ENCODE results near the gene RUNDC3A. TPM values are rescaled to one million over a fixed set of nuclear protein-coding genes. Genes with fewer than 3 reads are reported as not detected.

RUNDC3A gene
- total and polyA plus RNA-seq, 2 of the 13 experiments (the other 11 are each of a cell fraction or from before 2014, with no cell fraction given) = 0.25 TPM; not detected in 1

DNA sequence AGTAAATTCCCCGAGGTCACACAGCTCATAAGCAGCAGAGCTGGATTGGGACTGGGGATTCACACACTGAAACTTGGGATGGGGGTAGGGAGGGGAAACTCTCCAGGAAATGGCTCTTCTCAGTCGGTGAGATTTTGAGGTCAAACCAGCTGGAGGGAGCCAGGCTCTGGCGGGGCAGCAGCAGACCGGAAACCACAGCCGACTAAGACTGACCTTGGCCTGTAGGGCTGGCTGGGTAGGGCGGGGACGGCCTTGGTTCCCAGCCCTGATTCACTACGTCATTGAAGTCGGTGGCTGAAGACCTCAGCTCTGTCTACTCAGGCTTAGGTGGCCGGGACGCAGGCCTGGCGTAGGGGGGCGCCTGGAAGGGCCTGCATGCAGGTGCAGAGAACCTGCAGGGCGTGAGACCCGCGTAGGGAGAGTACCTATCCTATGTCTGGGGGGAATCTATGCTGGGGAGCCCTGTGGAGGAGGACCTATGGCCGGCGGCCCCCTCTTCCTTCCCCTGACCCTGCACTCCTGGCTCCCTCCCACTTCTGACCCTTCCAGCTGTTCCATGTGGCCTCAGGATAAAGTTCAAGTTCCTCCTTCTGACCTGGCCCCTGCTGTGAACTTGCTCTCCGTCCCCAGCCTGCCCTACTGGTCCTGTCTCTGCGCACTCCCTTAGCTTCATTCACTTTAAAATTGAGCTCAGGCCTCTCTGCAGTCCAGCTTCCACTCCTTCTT, 28.6 kb upstream of the RUNDC3A start (continued):
- TF ChIP-seq, protein P1, sequence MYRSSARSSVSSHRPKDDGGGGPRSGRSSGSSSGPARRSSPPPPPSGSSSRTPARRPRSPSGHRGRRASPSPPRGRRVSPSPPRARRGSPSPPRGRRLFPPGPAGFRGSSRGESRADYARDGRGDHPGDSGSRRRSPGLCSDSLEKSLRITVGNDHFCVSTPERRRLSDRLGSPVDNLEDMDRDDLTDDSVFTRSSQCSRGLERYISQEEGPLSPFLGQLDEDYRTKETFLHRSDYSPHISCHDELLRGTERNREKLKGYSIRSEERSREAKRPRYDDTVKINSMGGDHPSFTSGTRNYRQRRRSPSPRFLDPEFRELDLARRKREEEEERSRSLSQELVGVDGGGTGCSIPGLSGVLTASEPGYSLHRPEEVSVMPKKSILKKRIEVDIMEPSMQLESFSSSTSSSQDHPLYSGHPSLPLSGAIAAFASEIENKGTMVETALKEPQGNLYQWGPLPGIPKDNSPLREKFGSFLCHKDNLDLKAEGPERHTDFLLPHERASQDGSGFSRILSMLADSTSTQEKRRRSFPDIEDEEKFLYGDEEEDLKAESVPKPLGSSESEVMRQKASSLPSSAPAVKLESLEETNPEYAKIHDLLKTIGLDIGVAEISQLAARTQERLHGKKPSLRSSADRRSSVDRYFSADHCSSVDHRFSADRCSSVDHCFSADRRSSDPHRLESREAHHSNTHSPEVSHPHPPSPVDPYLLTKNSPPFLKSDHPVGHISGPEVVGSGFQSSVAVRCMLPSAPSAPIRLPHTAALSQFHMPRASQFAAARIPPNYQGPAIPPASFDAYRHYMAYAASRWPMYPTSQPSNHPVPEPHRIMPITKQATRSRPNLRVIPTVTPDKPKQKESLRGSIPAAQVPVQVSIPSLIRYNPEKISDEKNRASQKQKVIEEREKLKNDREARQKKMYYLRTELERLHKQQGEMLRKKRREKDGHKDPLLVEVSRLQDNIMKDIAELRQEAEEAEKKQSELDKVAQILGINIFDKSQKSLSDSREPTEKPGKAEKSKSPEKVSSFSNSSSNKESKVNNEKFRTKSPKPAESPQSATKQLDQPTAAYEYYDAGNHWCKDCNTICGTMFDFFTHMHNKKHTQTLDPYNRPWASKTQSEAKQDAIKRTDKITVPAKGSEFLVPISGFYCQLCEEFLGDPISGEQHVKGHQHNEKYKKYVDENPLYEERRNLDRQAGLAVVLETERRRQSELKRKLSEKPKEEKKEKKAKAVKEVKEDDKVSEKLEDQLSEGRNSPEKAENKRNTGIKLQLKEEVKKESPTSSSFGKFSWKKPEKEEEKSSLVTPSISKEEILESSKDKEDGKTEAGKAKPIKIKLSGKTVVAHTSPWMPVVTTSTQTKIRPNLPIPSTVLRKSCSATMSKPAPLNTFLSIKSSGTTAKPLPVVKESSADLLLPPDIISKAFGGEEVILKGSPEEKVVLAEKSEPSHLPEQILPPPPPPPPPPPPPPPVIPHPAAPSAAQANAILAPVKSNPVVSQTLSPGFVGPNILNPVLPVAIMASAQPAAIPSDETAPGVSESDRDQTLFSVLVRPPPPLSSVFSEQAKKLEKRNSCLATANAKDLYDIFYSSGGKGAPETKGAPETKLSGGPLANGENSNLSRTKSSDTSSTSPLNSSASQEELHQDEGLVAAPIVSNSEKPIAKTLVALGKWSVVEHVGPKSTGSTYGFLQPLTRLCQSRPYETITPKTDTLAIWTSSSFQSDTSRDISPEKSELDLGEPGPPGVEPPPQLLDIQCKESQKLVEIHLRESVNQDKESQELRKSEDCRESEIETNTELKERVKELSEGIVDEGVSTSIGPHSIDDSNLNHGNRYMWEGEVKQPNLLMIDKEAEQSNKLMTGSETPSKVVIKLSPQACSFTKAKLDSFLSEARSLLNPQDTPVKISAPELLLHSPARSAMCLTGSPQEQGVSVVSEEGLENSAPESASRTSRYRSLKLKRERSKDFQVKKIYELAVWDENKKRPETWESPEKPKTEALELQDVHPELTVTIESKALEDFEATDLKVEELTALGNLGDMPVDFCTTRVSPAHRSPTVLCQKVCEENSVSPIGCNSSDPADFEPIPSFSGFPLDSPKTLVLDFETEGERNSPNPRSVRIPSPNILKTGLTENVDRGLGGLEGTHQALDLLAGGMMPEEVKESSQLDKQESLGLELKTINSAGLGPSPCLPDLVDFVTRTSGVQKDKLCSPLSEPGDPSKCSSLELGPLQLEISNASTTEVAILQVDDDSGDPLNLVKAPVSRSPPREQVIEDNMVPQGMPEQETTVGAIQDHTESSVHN (CRISPR knock-in tag; IDR thresholded peaks at IDR 0.05) = 0 out of 2 replicates have a peak, but pooled peaks have one; percentile 44
- TF ChIP-seq SP140L (CRISPR knock-in tag; IDR thresholded peaks at IDR 0.05; ENCODE audit: borderline replicate concordance) (peak; percentile 61; the same call in 1 of the 2 replicates), TBX2 (CRISPR knock-in tag; IDR thresholded peaks at IDR 0.05; ENCODE audit: borderline replicate concordance) (peak; percentile 18; the same call in 1 of the 2 replicates), SP5 (CRISPR knock-in tag; IDR thresholded peaks at IDR 0.05; ENCODE audit: borderline replicate concordance, low read depth) (peak; percentile 91), ZNF30 (CRISPR knock-in tag; IDR thresholded peaks at IDR 0.05) (no peak), ZNF350 (CRISPR knock-in tag; IDR thresholded peaks at IDR 0.05; ENCODE audit: borderline replicate concordance, low read depth) (no peak; the same call in 1 of the 2 replicates), TAF15 (IDR thresholded peaks at IDR 0.05; ENCODE audit: low read depth, low read length, poor library complexity, severe bottlenecking) (no peak), CREB1 (IDR thresholded peaks at IDR 0.05) (peak; percentile 79), CREB1 (CRISPR knock-in tag; IDR thresholded peaks at IDR 0.05) (peak; percentile 38; the same call in 1 of the 2 replicates), ZNF44 (CRISPR knock-in tag; IDR thresholded peaks at IDR 0.05) (no peak), ZNF816 (CRISPR knock-in tag; IDR thresholded peaks at IDR 0.05; ENCODE audit: borderline replicate concordance) (no peak), ZNF614 (CRISPR knock-in tag; IDR thresholded peaks at IDR 0.05; ENCODE audit: borderline replicate concordance) (peak; percentile 65; the same call in 1 of the 2 replicates)
- TF ChIP-seq, protein P2, sequence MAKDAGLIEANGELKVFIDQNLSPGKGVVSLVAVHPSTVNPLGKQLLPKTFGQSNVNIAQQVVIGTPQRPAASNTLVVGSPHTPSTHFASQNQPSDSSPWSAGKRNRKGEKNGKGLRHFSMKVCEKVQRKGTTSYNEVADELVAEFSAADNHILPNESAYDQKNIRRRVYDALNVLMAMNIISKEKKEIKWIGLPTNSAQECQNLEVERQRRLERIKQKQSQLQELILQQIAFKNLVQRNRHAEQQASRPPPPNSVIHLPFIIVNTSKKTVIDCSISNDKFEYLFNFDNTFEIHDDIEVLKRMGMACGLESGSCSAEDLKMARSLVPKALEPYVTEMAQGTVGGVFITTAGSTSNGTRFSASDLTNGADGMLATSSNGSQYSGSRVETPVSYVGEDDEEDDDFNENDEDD (CRISPR knock-in tag; IDR thresholded peaks at IDR 0.05; ENCODE audit: borderline replicate concordance) = no peak
- TF ChIP-seq, protein P3, sequence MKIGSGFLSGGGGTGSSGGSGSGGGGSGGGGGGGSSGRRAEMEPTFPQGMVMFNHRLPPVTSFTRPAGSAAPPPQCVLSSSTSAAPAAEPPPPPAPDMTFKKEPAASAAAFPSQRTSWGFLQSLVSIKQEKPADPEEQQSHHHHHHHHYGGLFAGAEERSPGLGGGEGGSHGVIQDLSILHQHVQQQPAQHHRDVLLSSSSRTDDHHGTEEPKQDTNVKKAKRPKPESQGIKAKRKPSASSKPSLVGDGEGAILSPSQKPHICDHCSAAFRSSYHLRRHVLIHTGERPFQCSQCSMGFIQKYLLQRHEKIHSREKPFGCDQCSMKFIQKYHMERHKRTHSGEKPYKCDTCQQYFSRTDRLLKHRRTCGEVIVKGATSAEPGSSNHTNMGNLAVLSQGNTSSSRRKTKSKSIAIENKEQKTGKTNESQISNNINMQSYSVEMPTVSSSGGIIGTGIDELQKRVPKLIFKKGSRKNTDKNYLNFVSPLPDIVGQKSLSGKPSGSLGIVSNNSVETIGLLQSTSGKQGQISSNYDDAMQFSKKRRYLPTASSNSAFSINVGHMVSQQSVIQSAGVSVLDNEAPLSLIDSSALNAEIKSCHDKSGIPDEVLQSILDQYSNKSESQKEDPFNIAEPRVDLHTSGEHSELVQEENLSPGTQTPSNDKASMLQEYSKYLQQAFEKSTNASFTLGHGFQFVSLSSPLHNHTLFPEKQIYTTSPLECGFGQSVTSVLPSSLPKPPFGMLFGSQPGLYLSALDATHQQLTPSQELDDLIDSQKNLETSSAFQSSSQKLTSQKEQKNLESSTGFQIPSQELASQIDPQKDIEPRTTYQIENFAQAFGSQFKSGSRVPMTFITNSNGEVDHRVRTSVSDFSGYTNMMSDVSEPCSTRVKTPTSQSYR (CRISPR knock-in tag; IDR thresholded peaks at IDR 0.05; ENCODE audit: borderline replicate concordance) = peak; percentile 13; the same call in 1 of the 2 replicates
- TF ChIP-seq, protein P4, sequence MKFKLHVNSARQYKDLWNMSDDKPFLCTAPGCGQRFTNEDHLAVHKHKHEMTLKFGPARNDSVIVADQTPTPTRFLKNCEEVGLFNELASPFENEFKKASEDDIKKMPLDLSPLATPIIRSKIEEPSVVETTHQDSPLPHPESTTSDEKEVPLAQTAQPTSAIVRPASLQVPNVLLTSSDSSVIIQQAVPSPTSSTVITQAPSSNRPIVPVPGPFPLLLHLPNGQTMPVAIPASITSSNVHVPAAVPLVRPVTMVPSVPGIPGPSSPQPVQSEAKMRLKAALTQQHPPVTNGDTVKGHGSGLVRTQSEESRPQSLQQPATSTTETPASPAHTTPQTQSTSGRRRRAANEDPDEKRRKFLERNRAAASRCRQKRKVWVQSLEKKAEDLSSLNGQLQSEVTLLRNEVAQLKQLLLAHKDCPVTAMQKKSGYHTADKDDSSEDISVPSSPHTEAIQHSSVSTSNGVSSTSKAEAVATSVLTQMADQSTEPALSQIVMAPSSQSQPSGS (CRISPR knock-in tag; IDR thresholded peaks at IDR 0.05) = peak; percentile 96
